Cerebellar nuclear complex (tissue), 1 donor: ENCODE data around the gene ANAPC2.
"Not testable (repeated sequence)": the region's sequence is repeated elsewhere in the genome, so short reads cannot be mapped to it uniquely, and the experiment has no call there.

Experiments used
- DNase-seq, 2 experiments: peaks; one replicate each; lab custom pipeline; 2025; lab: John Stamatoyannopoulos, UW

ANAPC2 gene

GRCh38 chr9:137145731-137146526, 42.4 kb downstream of the ANAPC2 start:
- no peak for DNase-seq

GRCh38 chr9:137143459-137143858, 44.9 kb downstream of the ANAPC2 start:
- no peak for DNase-seq

GRCh38 chr9:137141976-137142936, 46.1 kb downstream of the ANAPC2 start:
- DNase-seq, result no peak

- no peak for DNase-seq
Measured at GRCh38 chr9:137141050-137141810, 47.1 kb downstream of the ANAPC2 start.

- DNase-seq, result no peak
Measured at GRCh38 chr9:137140151-137141012, 48.0 kb downstream of the ANAPC2 start.

GRCh38 chr9:137139468-137140150, 48.8 kb downstream of the ANAPC2 start:
- no peak for DNase-seq

GRCh38 chr9:137138722-137139467, 49.5 kb downstream of the ANAPC2 start, which contains the start of gene GRIN1:
GRIN1 (plus strand) TSS chr9:137139154; CDS start chr9:137139487, 333 bp downstream.
- peak in 1 of 2 experiments; percentile 4 for DNase-seq

- DNase-seq, result peak in 1 of 2 experiments; percentile 63
Measured at GRCh38 chr9:137138058-137138721, 50.2 kb downstream of the ANAPC2 start.

- no peak for DNase-seq
Measured at GRCh38 chr9:137136881-137137607, 51.3 kb downstream of the ANAPC2 start.

GRCh38 chr9:137136261-137136880, 52.0 kb downstream of the ANAPC2 start:
- no peak for DNase-seq

- not testable (repeated sequence) for DNase-seq
Measured at GRCh38 chr9:137135154-137135553, 53.2 kb downstream of the ANAPC2 start.

- no peak for DNase-seq
Measured at GRCh38 chr9:137134191-137134590, 54.2 kb downstream of the ANAPC2 start.

- no peak for DNase-seq
Measured at GRCh38 chr9:137130176-137130755, 58.1 kb downstream of the ANAPC2 start.

- DNase-seq, result peak in 1 of 2 experiments; percentile 68
Measured at GRCh38 chr9:137129456-137130175, 58.7 kb downstream of the ANAPC2 start.

GRCh38 chr9:137128862-137129455, 59.4 kb downstream of the ANAPC2 start:
- DNase-seq, result no peak

- no peak for DNase-seq
Measured at GRCh38 chr9:137128158-137128861, 60.0 kb downstream of the ANAPC2 start.
